ENCODE measurements around the gene FIGNL1. TPM values are rescaled to one million over a fixed set of nuclear protein-coding genes. Genes with fewer than 3 reads are reported as not detected.

FIGNL1 gene
- total and polyA plus RNA-seq, 10 of the 15 experiments (the other 5 are each of a cell fraction or from before 2014, with no cell fraction given) = 11.5 to 37.4 (median 29.0) TPM

DNA sequence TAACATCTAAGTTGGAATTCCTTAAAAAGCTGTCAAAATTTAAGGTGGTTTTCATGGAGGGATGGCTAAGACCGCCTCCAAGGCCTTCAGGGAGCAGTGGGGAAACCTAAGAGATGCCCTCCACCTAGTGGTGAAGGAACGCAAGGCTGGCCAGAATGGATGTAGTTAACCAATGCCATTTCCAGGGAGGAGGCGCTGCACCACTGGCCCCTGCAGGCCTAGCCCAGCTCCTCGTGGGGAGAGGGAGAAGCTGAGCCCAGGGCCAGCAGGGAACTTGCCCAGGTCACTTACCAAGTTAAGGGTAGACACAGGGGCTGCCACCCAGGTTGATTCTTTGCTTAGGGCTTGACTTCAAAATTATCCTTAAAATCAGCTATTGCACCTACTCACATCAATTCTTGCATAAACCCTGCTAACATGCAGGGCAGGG lies 32.0 kb downstream of the FIGNL1 start (continued):
- TF ChIP-seq BCLAF1 (IDR thresholded peaks at IDR 0.05) (no peak), PAX5 (IDR thresholded peaks at IDR 0.05; ENCODE audit: borderline replicate concordance, low read depth, low read length) (0 out of 2 replicates have a peak, but pooled peaks have one; percentile 31), IKZF2 (IDR thresholded peaks at IDR 0.05) (0 out of 4 replicates have a peak, but pooled peaks of 1 of the 2 experiments have one; percentile 12), SMC3 (IDR thresholded peaks at IDR 0.05; ENCODE audit: borderline replicate concordance, low read length) (peak; percentile 99), EED (IDR thresholded peaks at IDR 0.05; ENCODE audit: low read depth) (peak; percentile 41; the same call in 1 of the 2 replicates), JUNB (IDR thresholded peaks at IDR 0.05) (no peak)

- DNase-seq (ENCODE audit: low read depth, low spot score) = peak; percentile 67
- H4K20me1 ChIP-seq (ENCODE audit: control insufficient read depth, insufficient read depth) = no peaks in the 10 kb centered on the region
- H3K9ac ChIP-seq (ENCODE audit: control insufficient read depth, insufficient read depth, low read length) = peak overlapping the region; percentile 48; the same call in 1 of the 2 replicates
- peak overlapping the region; percentile 26; the same call in 1 of the 2 replicates for H3K4me3 ChIP-seq
- H3K27ac ChIP-seq (ENCODE audit: control insufficient read depth, insufficient read depth) = peak overlapping the region; percentile 67
- peak; percentile 93 for FAIRE-seq
- H3K27me3 ChIP-seq (replicated peaks in 1 of 2; ENCODE audit: control insufficient read depth in 2 of 2, insufficient read depth in 2 of 2, low read length in 1 of 2) = no peaks in the 10 kb centered on the region
- no peaks in the 10 kb centered on the region for H3K79me2 ChIP-seq (ENCODE audit: control insufficient read depth, insufficient read depth, low read length)
- POLR2A ChIA-PET = no interaction called here
- RAD21 ChIA-PET (ENCODE audit: unreplicated experiment) = interaction anchor here (0.6 to 8.4 kb wide), 15 partner anchors 10 to 298 kb away, joined by 3 to 92 read pairs (median 7); no protein-coding TSS in a partner anchor
- peaks cover 35% of the 10 kb centered on the region for H3K4me1 ChIP-seq (ENCODE audit: control insufficient read depth, insufficient read depth, low read length)
- BruUV-seq (replicated peaks) = no TSS peak
- peak overlapping the region; percentile 78 for H2AFZ ChIP-seq (ENCODE audit: control insufficient read depth, low read depth, low read length)
- 9% methylated on average over 7 of the region's 7 CpGs for WGBS (ENCODE audit: insufficient coverage, insufficient replicate concordance, low lambda C conversion rate, missing lambda C conversion rate)
- no peaks in the 10 kb centered on the region for H3K9me3 ChIP-seq (replicated peaks; ENCODE audit: control insufficient read depth, insufficient read depth, low read length)
- CTCF ChIA-PET = interaction anchor here (0.9 to 14.6 kb wide), 30 partner anchors 9 to 324 kb away, joined by 3 to 257 read pairs (median 6); partner anchors contain the start of gene ZPBP
- SMC1A ChIA-PET (ENCODE audit: uncharacterized antibody, unreplicated experiment) = interaction anchor here (0.7 to 7.8 kb wide), 28 partner anchors 11 to 324 kb away, joined by 3 to 122 read pairs (median 6); partner anchors contain the start of gene ZPBP
- no peaks in the 10 kb centered on the region for H3K36me3 ChIP-seq (ENCODE audit: control insufficient read depth in 2 of 2, insufficient read depth in 2 of 2, low read length in 1 of 2)
- in situ Hi-C loops (cut with MboI) (loop anchor here (10.0 kb wide), 1 partner anchor 212 kb away; no protein-coding TSS in a partner anchor), intact Hi-C loops (cut with micrococcal nuclease; ENCODE audit: unreplicated experiment) (loop anchor here (5.0 kb wide), 1 partner anchor 109 kb away; no protein-coding TSS in a partner anchor)
- H3K4me2 ChIP-seq (ENCODE audit: control insufficient read depth, insufficient read depth) = peak overlapping the region; percentile 84
- ATAC-seq = peak; percentile 88
- TF ChIP-seq ZNF622 (IDR thresholded peaks at IDR 0.05) (no peak), RAD51 (IDR thresholded peaks at IDR 0.05) (peak; percentile 35; the same call in 1 of the 2 replicates), ZSCAN29 (IDR thresholded peaks at IDR 0.05) (no peak), EED (IDR thresholded peaks at IDR 0.05; ENCODE audit: low read depth) (peak; percentile 99), HDAC6 (IDR thresholded peaks at IDR 0.05; ENCODE audit: unreplicated experiment) (no peak), SP1 (IDR thresholded peaks at IDR 0.05; ENCODE audit: low read depth, low read length) (no peak), NR2C1 (IDR thresholded peaks at IDR 0.05) (no peak), TAF1 (IDR thresholded peaks at IDR 0.05; ENCODE audit: borderline replicate concordance, low read depth, low read length) (no peak), EZH2 (IDR thresholded peaks at IDR 0.05; ENCODE audit: borderline replicate concordance, control insufficient read depth, low read depth, low read length) (no peak), IRF4 (IDR thresholded peaks at IDR 0.05; ENCODE audit: low read depth, low read length) (peak; percentile 97), POLR2A (IDR thresholded peaks at IDR 0.05; ENCODE audit: low read depth, low read length) (no peak), CREB1 (IDR thresholded peaks at IDR 0.05; ENCODE audit: low read depth) (0 out of 2 replicates have a peak, but pooled peaks have one; percentile 21), HCFC1 (IDR thresholded peaks at IDR 0.05; ENCODE audit: low read length) (no peak), PAX5 (IDR thresholded peaks at IDR 0.05; ENCODE audit: borderline replicate concordance, low read depth, low read length) (0 out of 2 replicates have a peak, but pooled peaks have one; percentile 10), ASH2L (IDR thresholded peaks at IDR 0.05; ENCODE audit: borderline replicate concordance, low read depth) (no peak), GATAD2B (conservative IDR thresholded peaks at IDR 0.05; ENCODE audit: low read depth) (peak; percentile 74; the same call in 1 of the 2 replicates), SREBF1 (IDR thresholded peaks at IDR 0.05; ENCODE audit: low read length) (no peak), NBN (IDR thresholded peaks at IDR 0.05) (peak; percentile 59; the same call in 1 of the 2 replicates)
Measured at GRCh38 chr7:50416527-50417182, 33.5 kb downstream of the FIGNL1 start.
